ENCODE measurements around the gene GRK5. TPM values are rescaled to one million over a fixed set of nuclear protein-coding genes. Genes with fewer than 3 reads are reported as not detected.

GRK5 gene
- total RNA-seq, 1 experiment from 2014 or later, result 1.2 TPM

- Histone ChIP-seq H3K79me1 (ENCODE audit: insufficient read depth, low read depth, low read length, poor library complexity, severe bottlenecking) (no peaks in the 10 kb centered on the region), H2AK5ac (ENCODE audit: insufficient read length, low read length) (no peak overlapping the region), H2BK12ac (ENCODE audit: insufficient read length, low read depth, low read length) (no peak overlapping the region), H4K5ac (ENCODE audit: insufficient read length, low read depth, low read length) (no peak overlapping the region), H3K79me2 (ENCODE audit: insufficient read depth, low read length) (no peaks in the 10 kb centered on the region), H3K4ac (ENCODE audit: low read depth, low read length) (no peak overlapping the region), H3K56ac (ENCODE audit: insufficient read length, low read depth, low read length) (no peak overlapping the region), H3K27me3 (ENCODE audit: insufficient read depth, low read length) (no peaks in the 10 kb centered on the region), H3T11ph (ENCODE audit: low read length) (no peak overlapping the region), H3K9ac (ENCODE audit: extremely low read depth, insufficient read length, low read length) (no peak overlapping the region), H4K20me1 (ENCODE audit: control insufficient read depth, insufficient read depth, insufficient read length) (no peaks in the 10 kb centered on the region), H2BK15ac (ENCODE audit: low read depth, low read length) (no peak overlapping the region), H2BK20ac (ENCODE audit: low read depth, low read length, poor library complexity, severe bottlenecking) (no peak overlapping the region), H4K8ac (replicated peaks; ENCODE audit: insufficient read length, low read depth, low read length) (no peak overlapping the region), H3K14ac (ENCODE audit: insufficient read depth, low read length) (no peak overlapping the region), H3K23me2 (ENCODE audit: insufficient read length, low read depth, low read length, poor library complexity, severe bottlenecking) (no peaks in the 10 kb centered on the region), H4K91ac (ENCODE audit: insufficient read length, low read depth, low read length) (no peak overlapping the region), H2AFZ (ENCODE audit: low read length) (no peak overlapping the region), H3K4me2 (ENCODE audit: insufficient read depth, insufficient read length, low read length) (no peak overlapping the region), H3K18ac (ENCODE audit: insufficient read length, low read depth, low read length) (no peak overlapping the region), H3K4me1 (ENCODE audit: insufficient read depth, low read length) (no peaks in the 10 kb centered on the region), H3K9me3 (ENCODE audit: control insufficient read depth, low read depth, low read length) (no peaks in the 10 kb centered on the region), H2BK120ac (ENCODE audit: low read depth, low read length, poor library complexity, severe bottlenecking) (no peak overlapping the region), H2BK5ac (ENCODE audit: insufficient read length, low read length) (no peak overlapping the region), H3K27ac (ENCODE audit: insufficient read length, low read depth, low read length) (no peak overlapping the region), H3K23ac (ENCODE audit: insufficient read length, low read depth, low read length) (no peak overlapping the region)
- no peaks in the 10 kb centered on the region for H3K36me3 Mint-ChIP-seq (ENCODE audit: insufficient read depth in 1 of 3, low read depth in 3 of 3)
- H3K9me3 Mint-ChIP-seq, result no peaks in the 10 kb centered on the region
- TF ChIP-seq CTCF (conservative IDR thresholded peaks at IDR 0.05), result no peak
- WGBS (ENCODE audit: extremely low coverage, insufficient read length, low lambda C conversion rate), result no CpG with 5 or more reads among the region's 4 CpGs
- no peak overlapping the region for H3K4me3 Mint-ChIP-seq
- peaks cover 13 to 17% of the 10 kb centered on the region in 2 experiments for H3K4me1 Mint-ChIP-seq
- no peak overlapping the region for H3K27ac Mint-ChIP-seq
- no peak for DNase-seq
- H3K27me3 Mint-ChIP-seq (ENCODE audit: low read depth), result no peaks in the 10 kb centered on the region
Measured at GRCh38 chr10:119408072-119408471, 200.7 kb downstream of the GRK5 start.

All from H9 (cell line).